IMR-90 (cell line): Measurements from ENCODE around the gene KLHL25. TPM values are rescaled to one million over a fixed set of nuclear protein-coding genes. Genes with fewer than 3 reads are reported as not detected.

Experiments used
- ATAC-seq: fragments of 200-7000 bp; cut with Tn5 transposase; 2 replicates; pipeline ENCODE4 v1.9.1; 2020; ENCODE audit warnings: low read depth, mild to moderate bottlenecking, moderate library complexity
- BruUV-seq: library from RNA; stranded (reverse); fragments of 400-500 nt; replicated peaks from 2 replicates; lab custom pipeline; 2021; lab: Mats Ljungman, UMichigan
- CTCF ChIA-PET: fragments of 300-600 bp; formaldehyde crosslinking; extraction: SDS; loops from one replicate; lab custom pipeline; 2021; ENCODE audit warnings: antibody characterized with exemption; lab: Yijun Ruan, JAX
- POLR2A ChIA-PET: fragments of 300-600 bp; sonication (Branson Sonifier 250); formaldehyde crosslinking; loops from one replicate; lab custom pipeline; 2022; ENCODE audit warnings: antibody characterized with exemption; ENCODE audit not compliant: unreplicated experiment; lab: Charles Lee
- DNase-seq: peaks from one replicate; pipeline ENCODE4 v3.0.0; 2013
- H2AFZ ChIP-seq: replicated peaks from 2 replicates; pipeline ENCODE3; 2013; ENCODE audit warnings: low read length, mild to moderate bottlenecking; ENCODE audit not compliant: poor library complexity
- H2AK5ac ChIP-seq: 2 replicates; pipeline ENCODE4 v1.6.1; 2013; ENCODE audit warnings: low read depth, low read length, inconsistent platforms
- H2AK9ac ChIP-seq: replicated peaks from 2 replicates; pipeline ENCODE3; 2013; ENCODE audit warnings: mild to moderate bottlenecking, low read depth, low read length, moderate library complexity; ENCODE audit not compliant: poor library complexity
- H2BK120ac ChIP-seq: 2 replicates; pipeline ENCODE4 v1.6.1; 2013; ENCODE audit warnings: low read depth, low read length, inconsistent platforms
- H2BK15ac ChIP-seq: 3 replicates; pipeline ENCODE4 v1.6.1; 2013; ENCODE audit warnings: low read depth, low read length, inconsistent platforms
- H2BK20ac ChIP-seq: 2 replicates; pipeline ENCODE4 v1.6.1; 2013; ENCODE audit warnings: low read depth, mild to moderate bottlenecking, inconsistent platforms, low read length, moderate library complexity
- H2BK5ac ChIP-seq: 2 replicates; pipeline ENCODE4 v1.6.1; 2013; ENCODE audit warnings: mild to moderate bottlenecking, low read depth, low read length, inconsistent platforms; ENCODE audit not compliant: poor library complexity, severe bottlenecking
- H3K14ac ChIP-seq: replicated peaks from 2 replicates; pipeline ENCODE4 v1.6.1; 2013; ENCODE audit warnings: low read depth, low read length, inconsistent platforms
- H3K18ac ChIP-seq: 2 replicates; pipeline ENCODE4 v1.6.1; 2013; ENCODE audit warnings: low read depth, low read length, control low read depth
- H3K23ac ChIP-seq: 2 replicates; pipeline ENCODE4 v1.6.1; 2013; ENCODE audit warnings: low read depth, low read length, inconsistent platforms
- H3K27ac ChIP-seq: 2 replicates; pipeline ENCODE4 v1.5.1; 2013; ENCODE audit warnings: mild to moderate bottlenecking, control low read depth, low read length; ENCODE audit not compliant: insufficient read depth
- H3K27me3 ChIP-seq: 2 replicates; pipeline ENCODE4 v1.6.1; 2013; ENCODE audit warnings: low read length; ENCODE audit not compliant: control insufficient read depth, insufficient read depth
- H3K36me3 ChIP-seq: 2 replicates; pipeline ENCODE4 v1.6.1; 2013; ENCODE audit warnings: low read length, mixed read lengths; ENCODE audit not compliant: control insufficient read depth, insufficient read depth
- H3K4ac ChIP-seq: 2 replicates; pipeline ENCODE4 v1.6.1; 2013; ENCODE audit warnings: low read depth, low read length, inconsistent platforms
- H3K4me1 ChIP-seq: 2 replicates; pipeline ENCODE4 v1.6.1; 2013; ENCODE audit warnings: low read length, mixed read lengths; ENCODE audit not compliant: control insufficient read depth, insufficient read depth
- H3K4me2 ChIP-seq: 2 replicates; pipeline ENCODE4 v1.6.1; 2013; ENCODE audit warnings: low read depth, mild to moderate bottlenecking, control low read depth, low read length, moderate library complexity
- H3K4me3 ChIP-seq: 2 replicates; pipeline ENCODE4 v1.5.1; 2013; ENCODE audit warnings: low read depth, mild to moderate bottlenecking, control low read depth, low read length, moderate library complexity; ENCODE audit not compliant: insufficient read depth
- H3K56ac ChIP-seq: 2 replicates; pipeline ENCODE4 v1.6.1; 2013; ENCODE audit warnings: low read length, inconsistent platforms; ENCODE audit not compliant: insufficient read depth; ENCODE audit errors: extremely low read depth
- H3K79me1 ChIP-seq, 2 experiments: 2 replicates each; pipeline ENCODE4 v1.6.1; 2013; ENCODE audit warnings: low read length in 2 of 2, inconsistent platforms in 1 of 2, low read depth in 1 of 2
- H3K9ac ChIP-seq: 2 replicates; pipeline ENCODE4 v1.6.1; 2013; ENCODE audit warnings: low read depth, low read length, control low read depth
- H3K9me1 ChIP-seq: 2 replicates; pipeline ENCODE4 v1.6.1; 2013; ENCODE audit warnings: low read length, inconsistent platforms; ENCODE audit not compliant: insufficient read depth
- H3K9me3 ChIP-seq: 2 replicates; pipeline ENCODE4 v1.6.1; 2013; ENCODE audit warnings: low read length; ENCODE audit not compliant: control insufficient read depth, insufficient read depth
- H4K20me1 ChIP-seq: 2 replicates; pipeline ENCODE4 v1.6.1; 2013; ENCODE audit warnings: low read length, inconsistent platforms; ENCODE audit not compliant: insufficient read depth
- H4K5ac ChIP-seq: 2 replicates; pipeline ENCODE4 v1.6.1; 2013; ENCODE audit warnings: mild to moderate bottlenecking, low read depth, low read length, control low read depth
- H4K8ac ChIP-seq, 2 experiments: 2 replicates each; pipeline ENCODE4 v1.6.1; 2013; ENCODE audit warnings: low read depth in 2 of 2, low read length in 2 of 2, control low read depth in 1 of 2, inconsistent platforms in 1 of 2
- H4K91ac ChIP-seq: 2 replicates; pipeline ENCODE4 v1.6.1; 2013; ENCODE audit warnings: low read depth, low read length, inconsistent platforms; ENCODE audit not compliant: insufficient read depth
- BHLHE40 ChIP-seq: fragments of 150-350 bp; IDR thresholded peaks from 2 replicates; pipeline ENCODE4 v1.6.1; 2016; ENCODE audit warnings: mild to moderate bottlenecking, low read depth, low read length
- CEBPB ChIP-seq: IDR thresholded peaks from 2 replicates; pipeline ENCODE4 v1.6.1; 2012; ENCODE audit warnings: low read depth, low read length, improper control_type of control experiment
- CHD1 ChIP-seq: IDR thresholded peaks from 2 replicates; pipeline ENCODE4 v1.6.1; 2012; ENCODE audit warnings: low read depth, low read length, improper control_type of control experiment
- FOS ChIP-seq: fragments of 150-350 bp; IDR thresholded peaks from 2 replicates; pipeline ENCODE4 v1.6.1; 2016; ENCODE audit warnings: low read depth, low read length
- MAZ ChIP-seq: IDR thresholded peaks from 2 replicates; pipeline ENCODE4 v1.6.1; 2012; ENCODE audit warnings: low read depth, mild to moderate bottlenecking, low read length, improper control_type of control experiment, moderate library complexity, borderline replicate concordance
- NFE2L2 ChIP-seq: fragments of 150-350 bp; IDR thresholded peaks from 2 replicates; pipeline ENCODE4 v1.6.1; 2016; ENCODE audit warnings: low read depth, mild to moderate bottlenecking, low read length
- POLR2A ChIP-seq: IDR thresholded peaks from 2 replicates; pipeline ENCODE4 v1.6.1; 2012; ENCODE audit warnings: mild to moderate bottlenecking, low read depth, low read length
- RAD21 ChIP-seq: IDR thresholded peaks from 2 replicates; pipeline ENCODE4 v1.6.1; 2012; ENCODE audit warnings: low read length, improper control_type of control experiment
- RFX5 ChIP-seq: IDR thresholded peaks from 2 replicates; pipeline ENCODE4 v1.8.0; 2012; ENCODE audit warnings: low read depth, mild to moderate bottlenecking, low read length, moderate library complexity
- SMC3 ChIP-seq: fragments of 150-350 bp; IDR thresholded peaks from 2 replicates; pipeline ENCODE4 v1.6.1; 2016; ENCODE audit warnings: low read depth, mild to moderate bottlenecking, antibody characterized with exemption, low read length, moderate library complexity
- WGBS, 2 experiments: methylation state at CpG; one replicate each; pipeline versions ENCODE4 v1.1.5 to v1.1.7; 2013; ENCODE audit warnings: missing lambda C conversion rate in 2 of 2; ENCODE audit not compliant: insufficient read length in 1 of 2; ENCODE audit errors: extremely low coverage in 2 of 2; 5-methylcytosine and 5-hydroxymethylcytosine counted together
- dilution Hi-C: fragments of 300-500 bp; cut with HindIII; formaldehyde crosslinking; loops from one replicate; pipeline ENCODE4 v1.14.3; 2018; ENCODE audit warnings: low sequenced_read_pairs; ENCODE audit not compliant: unreplicated experiment
- in situ Hi-C: fragments of 300-500 bp; cut with MboI; formaldehyde crosslinking; loops from 3 replicates; pipeline ENCODE4 v1.14.3; 2019; ENCODE audit warnings: low sequenced_read_pairs, inconsistent platforms, mixed read lengths
- intact Hi-C: fragments of 100-400 bp; cut with micrococcal nuclease; formaldehyde crosslinking; loops from 2 replicates; pipeline ENCODE4 v1.10.0; 2022
- polyA plus RNA-seq, 3 experiments: library from polyadenylated mRNA; depleted of rRNA; stranded (reverse); fragments of >200 nt; gene quantifications; 2 replicates each; pipeline ENCODE4 v1.2.3, GENCODE V29; 2012; ENCODE audit warnings: low replicate concordance in 1 of 3
- total RNA-seq: library from RNA; depleted of rRNA; stranded (reverse); fragments of >200 nt; gene quantifications from 2 replicates; pipeline ENCODE4 v1.2.3, GENCODE V29; 2012
- TF ChIP-seq, protein P1 (sequence below): fragments of 150-350 bp; IDR thresholded peaks from 2 replicates; pipeline ENCODE4 v1.6.1; 2016; ENCODE audit warnings: low read depth, mild to moderate bottlenecking, low read length, moderate library complexity, borderline replicate concordance
- TF ChIP-seq, protein P2 (sequence below): conservative IDR thresholded peaks from 2 replicates; pipeline ENCODE4 v1.5.1; 2012; ENCODE audit warnings: mild to moderate bottlenecking, low read depth, low read length, improper control_type of control experiment

Gene KLHL25
- total and polyA plus RNA-seq, 2 of the 4 experiments (the other 2 are of a cell fraction), result 2.7 to 5.6 TPM

DNA sequence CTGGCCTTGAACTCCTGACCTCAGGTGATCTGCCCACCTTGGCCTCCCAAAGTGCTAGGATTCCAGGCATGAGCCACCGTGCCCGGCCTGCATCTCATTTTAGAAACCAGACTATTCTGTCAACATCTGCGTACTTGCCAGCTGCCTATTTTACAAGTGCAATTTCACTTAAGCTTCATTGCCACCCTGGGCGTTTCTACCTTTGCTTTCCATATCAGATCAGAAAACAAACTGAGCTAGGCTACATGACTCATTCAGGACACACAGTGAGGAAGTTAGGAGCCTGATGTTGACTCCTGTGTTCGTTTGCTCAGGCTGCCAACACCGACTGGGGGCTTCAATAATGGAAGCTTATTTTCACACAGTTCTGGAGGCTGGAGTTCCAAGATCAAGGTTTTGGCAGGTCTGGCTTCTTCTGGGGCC lies 42.3 kb upstream of the KLHL25 start:
- H4K8ac ChIP-seq, result no peak overlapping the region
- H4K5ac ChIP-seq, result no peak overlapping the region
- TF ChIP-seq RFX5, result no peak
- TF ChIP-seq BHLHE40, result no peak
- TF ChIP-seq CEBPB, result no peak
- no peak for TF ChIP-seq NFE2L2
- TF ChIP-seq, protein P1, sequence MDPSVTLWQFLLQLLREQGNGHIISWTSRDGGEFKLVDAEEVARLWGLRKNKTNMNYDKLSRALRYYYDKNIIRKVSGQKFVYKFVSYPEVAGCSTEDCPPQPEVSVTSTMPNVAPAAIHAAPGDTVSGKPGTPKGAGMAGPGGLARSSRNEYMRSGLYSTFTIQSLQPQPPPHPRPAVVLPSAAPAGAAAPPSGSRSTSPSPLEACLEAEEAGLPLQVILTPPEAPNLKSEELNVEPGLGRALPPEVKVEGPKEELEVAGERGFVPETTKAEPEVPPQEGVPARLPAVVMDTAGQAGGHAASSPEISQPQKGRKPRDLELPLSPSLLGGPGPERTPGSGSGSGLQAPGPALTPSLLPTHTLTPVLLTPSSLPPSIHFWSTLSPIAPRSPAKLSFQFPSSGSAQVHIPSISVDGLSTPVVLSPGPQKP, result no peak
- TF ChIP-seq RAD21, result no peak
- TF ChIP-seq POLR2A, result no peak
- TF ChIP-seq, protein P2, sequence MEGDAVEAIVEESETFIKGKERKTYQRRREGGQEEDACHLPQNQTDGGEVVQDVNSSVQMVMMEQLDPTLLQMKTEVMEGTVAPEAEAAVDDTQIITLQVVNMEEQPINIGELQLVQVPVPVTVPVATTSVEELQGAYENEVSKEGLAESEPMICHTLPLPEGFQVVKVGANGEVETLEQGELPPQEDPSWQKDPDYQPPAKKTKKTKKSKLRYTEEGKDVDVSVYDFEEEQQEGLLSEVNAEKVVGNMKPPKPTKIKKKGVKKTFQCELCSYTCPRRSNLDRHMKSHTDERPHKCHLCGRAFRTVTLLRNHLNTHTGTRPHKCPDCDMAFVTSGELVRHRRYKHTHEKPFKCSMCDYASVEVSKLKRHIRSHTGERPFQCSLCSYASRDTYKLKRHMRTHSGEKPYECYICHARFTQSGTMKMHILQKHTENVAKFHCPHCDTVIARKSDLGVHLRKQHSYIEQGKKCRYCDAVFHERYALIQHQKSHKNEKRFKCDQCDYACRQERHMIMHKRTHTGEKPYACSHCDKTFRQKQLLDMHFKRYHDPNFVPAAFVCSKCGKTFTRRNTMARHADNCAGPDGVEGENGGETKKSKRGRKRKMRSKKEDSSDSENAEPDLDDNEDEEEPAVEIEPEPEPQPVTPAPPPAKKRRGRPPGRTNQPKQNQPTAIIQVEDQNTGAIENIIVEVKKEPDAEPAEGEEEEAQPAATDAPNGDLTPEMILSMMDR, result no peak
- TF ChIP-seq SMC3, result no peak
- no peak for TF ChIP-seq MAZ
- TF ChIP-seq CHD1, result no peak
- no peak for TF ChIP-seq FOS
- no peak overlapping the region for H3K23ac ChIP-seq
- H3K36me3 ChIP-seq, result no peaks in the 10 kb centered on the region
- no peak overlapping the region for H2AK9ac ChIP-seq
- H3K14ac ChIP-seq, result no peak overlapping the region
- H3K27me3 ChIP-seq, result peaks cover 8% of the 10 kb centered on the region
- no peak overlapping the region for H3K4me2 ChIP-seq
- no peaks in the 10 kb centered on the region for H3K79me1 ChIP-seq
- no peak overlapping the region for H2BK5ac ChIP-seq
- 82% methylated on average over 5 of the region's 6 CpGs; no CpG with 5 or more reads in 1 of the 2 experiments for WGBS, 2 experiments
- intact Hi-C loops (loop anchor here (10.0 kb wide), 1 partner anchor 222 kb away; no protein-coding TSS in a partner anchor), dilution Hi-C loops (no loop called here), in situ Hi-C loops (loop anchor here (10.0 kb wide), 2 partner anchors 242 to 352 kb away; no protein-coding TSS in a partner anchor)
- H3K4me3 ChIP-seq, result no peak overlapping the region
- no peak overlapping the region for H2BK120ac ChIP-seq
- H3K9me1 ChIP-seq, result no peaks in the 10 kb centered on the region
- H3K9me3 ChIP-seq, result no peaks in the 10 kb centered on the region
- no peak overlapping the region for H2AK5ac ChIP-seq
- no peak overlapping the region for H3K56ac ChIP-seq
- ChIA-PET CTCF (no interaction called here), POLR2A (no interaction called here)
- no peak overlapping the region for H3K4ac ChIP-seq
- H4K20me1 ChIP-seq, result no peaks in the 10 kb centered on the region
- H2AFZ ChIP-seq, result no peak overlapping the region
- no peak for ATAC-seq
- H2BK15ac ChIP-seq, result no peak overlapping the region
- H3K27ac ChIP-seq, result no peak overlapping the region
- H3K18ac ChIP-seq, result no peak overlapping the region
- H3K4me1 ChIP-seq, result no peaks in the 10 kb centered on the region
- no peak overlapping the region for H4K91ac ChIP-seq
- BruUV-seq, result no TSS peak
- no peak for DNase-seq
- no peak overlapping the region for H2BK20ac ChIP-seq
- no peak overlapping the region for H3K9ac ChIP-seq
